GM12878 (cell line): Measurements from ENCODE around the gene HSBP1L1. TPM values are rescaled to one million over a fixed set of nuclear protein-coding genes. Genes with fewer than 3 reads are reported as not detected.
A peak's percentile ranks its signal among the peaks of the same experiment; 100 is the strongest.

Experiments used
- FOXM1 ChIP-seq: IDR thresholded peaks from 2 replicates; pipeline ENCODE4 v1.6.1; 2012; ENCODE audit warnings: low read depth, mild to moderate bottlenecking, inconsistent platforms, low read length, moderate library complexity
- HDAC6 ChIP-seq: fragments of 200-600 bp; sonication (generic); IDR thresholded peaks from one replicate; pipeline ENCODE4 v1.8.0; 2017; ENCODE audit warnings: antibody characterized with exemption; ENCODE audit not compliant: unreplicated experiment
- HDGF ChIP-seq: fragments of 450-650 bp; IDR thresholded peaks from 2 replicates; pipeline ENCODE4 v1.6.1; 2016; ENCODE audit warnings: antibody characterized with exemption
- KLF5 ChIP-seq: fragments of 450-650 bp; IDR thresholded peaks from 2 replicates; pipeline ENCODE4 v1.6.1; 2014; ENCODE audit warnings: mild to moderate bottlenecking; ENCODE audit not compliant: partially characterized antibody
- MTA2 ChIP-seq: fragments of 450-650 bp; IDR thresholded peaks from 2 replicates; pipeline ENCODE4 v1.6.1; 2016; ENCODE audit warnings: low read depth, mild to moderate bottlenecking, moderate library complexity
- NFYB ChIP-seq: IDR thresholded peaks from 2 replicates; pipeline ENCODE4 v1.6.1; 2011; ENCODE audit warnings: low read depth, mild to moderate bottlenecking, low read length, improper control_type of control experiment, moderate library complexity; ENCODE audit not compliant: insufficient read depth
- PML ChIP-seq: IDR thresholded peaks from 2 replicates; pipeline ENCODE4 v1.6.1; 2012; ENCODE audit warnings: low read length, inconsistent platforms
- POLR2A ChIP-seq: IDR thresholded peaks from 2 replicates; pipeline ENCODE4 v1.6.1; 2011; ENCODE audit warnings: low read depth, mild to moderate bottlenecking, low read length
- POLR2AphosphoS5 ChIP-seq: IDR thresholded peaks from 2 replicates; pipeline ENCODE4 v1.6.1; 2011; ENCODE audit warnings: mild to moderate bottlenecking, low read length, inconsistent platforms
- WRNIP1 ChIP-seq: IDR thresholded peaks from 2 replicates; pipeline ENCODE4 v1.6.1; 2011; ENCODE audit warnings: low read depth, low read length, improper control_type of control experiment, borderline replicate concordance
- polyA plus RNA-seq, 11 experiments: library from polyadenylated mRNA; depleted of rRNA in 4 of 11; unstranded in 6 of 11; stranded (reverse) in 5 of 11; fragments of >200 nt; fragmentation: Nextera tagmentation in 4 of 11; fragmentation: Illumina TruSeq in 1 of 11; extraction: Ambion mirVana in 4 of 11; extraction: Trizol in 1 of 11; gene quantifications; 1 replicate in 1 of 11; 2 replicates in 10 of 11; pipeline versions ENCODE4 v1.2.1 to v1.2.3, GENCODE V29; 2011 to 2016; ENCODE audit warnings: inconsistent platforms in 2 of 11, missing spikeins in 2 of 11, low read depth in 1 of 11
- total RNA-seq, 4 experiments: library from RNA; depleted of rRNA in 3 of 4; stranded (reverse); fragments of >200 nt in 3 of 4; fragmentation: Illumina TruSeq in 1 of 4; extraction: Trizol in 1 of 4; gene quantifications; 2 replicates each; pipeline versions ENCODE4 v1.2.1 to v1.2.3, GENCODE V29; 2013 to 2021
- TF ChIP-seq, protein P1 (sequence below): fragments of 450-650 bp; IDR thresholded peaks from 2 replicates; pipeline ENCODE4 v1.6.1; 2017; ENCODE audit warnings: mild to moderate bottlenecking
- TF ChIP-seq, protein P2 (sequence below): IDR thresholded peaks from 2 replicates; pipeline ENCODE4 v1.6.1; 2011; ENCODE audit warnings: borderline replicate concordance, low read depth, mild to moderate bottlenecking, moderate library complexity, mixed read lengths, low read length; ENCODE audit not compliant: insufficient read depth; ENCODE audit errors: extremely low read length
- TF ChIP-seq, protein P3 (sequence below): IDR thresholded peaks from 2 replicates; pipeline ENCODE4 v1.6.1; 2011; ENCODE audit warnings: low read depth, low read length, improper control_type of control experiment, borderline replicate concordance
- TF ChIP-seq, protein P4 (sequence below): IDR thresholded peaks from 2 replicates; pipeline ENCODE4 v1.6.1; 2012; ENCODE audit warnings: low read depth, low read length, improper control_type of control experiment

The HSBP1L1 gene
- total and polyA plus RNA-seq, 10 of the 15 experiments (the other 5 are each of a cell fraction or from before 2014, with no cell fraction given): 0.97 to 14.0 (median 6.9) TPM; not detected in 1

DNA sequence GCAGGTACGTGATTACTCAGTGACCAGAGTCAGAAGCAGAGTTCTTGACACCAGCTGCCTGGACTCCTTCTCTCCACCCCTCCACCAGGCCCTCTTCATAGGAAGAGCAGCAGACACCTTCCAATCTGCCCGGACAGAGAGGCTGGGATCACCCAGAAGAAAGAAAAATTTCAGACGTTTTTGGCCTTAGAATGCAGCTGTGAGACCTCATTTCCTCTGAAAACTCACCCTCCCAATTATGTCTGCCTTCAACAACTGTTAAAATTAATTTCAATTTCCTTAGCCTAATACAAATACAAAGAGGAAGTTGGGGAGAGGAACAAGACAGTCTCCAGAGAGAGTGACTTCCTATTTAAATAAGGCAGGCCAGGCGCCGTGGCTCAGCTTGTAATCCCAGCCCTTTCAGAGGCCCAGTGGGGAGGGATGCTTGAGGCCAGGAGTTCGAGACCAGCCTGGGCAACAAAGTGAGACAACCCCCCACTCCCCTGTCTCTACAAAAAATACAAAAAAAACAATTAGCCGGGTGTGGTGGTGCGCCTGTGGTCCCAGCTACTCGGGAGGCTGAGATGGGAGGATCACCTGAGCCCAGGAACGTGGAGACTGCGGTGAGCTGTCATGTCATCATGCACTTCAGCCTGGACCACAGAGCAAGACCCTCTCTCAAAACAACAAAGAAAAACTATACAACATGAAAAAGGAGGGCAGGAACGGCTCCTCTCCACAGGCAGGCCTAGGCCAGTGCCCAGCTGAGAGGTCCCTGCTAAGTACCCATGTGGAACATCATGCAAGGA lies 14.6 kb upstream of the HSBP1L1 start (continued):
- no peak for TF ChIP-seq PML
- TF ChIP-seq, protein P1, sequence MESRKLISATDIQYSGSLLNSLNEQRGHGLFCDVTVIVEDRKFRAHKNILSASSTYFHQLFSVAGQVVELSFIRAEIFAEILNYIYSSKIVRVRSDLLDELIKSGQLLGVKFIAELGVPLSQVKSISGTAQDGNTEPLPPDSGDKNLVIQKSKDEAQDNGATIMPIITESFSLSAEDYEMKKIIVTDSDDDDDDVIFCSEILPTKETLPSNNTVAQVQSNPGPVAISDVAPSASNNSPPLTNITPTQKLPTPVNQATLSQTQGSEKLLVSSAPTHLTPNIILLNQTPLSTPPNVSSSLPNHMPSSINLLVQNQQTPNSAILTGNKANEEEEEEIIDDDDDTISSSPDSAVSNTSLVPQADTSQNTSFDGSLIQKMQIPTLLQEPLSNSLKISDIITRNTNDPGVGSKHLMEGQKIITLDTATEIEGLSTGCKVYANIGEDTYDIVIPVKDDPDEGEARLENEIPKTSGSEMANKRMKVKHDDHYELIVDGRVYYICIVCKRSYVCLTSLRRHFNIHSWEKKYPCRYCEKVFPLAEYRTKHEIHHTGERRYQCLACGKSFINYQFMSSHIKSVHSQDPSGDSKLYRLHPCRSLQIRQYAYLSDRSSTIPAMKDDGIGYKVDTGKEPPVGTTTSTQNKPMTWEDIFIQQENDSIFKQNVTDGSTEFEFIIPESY: no peak
- TF ChIP-seq, protein P2, sequence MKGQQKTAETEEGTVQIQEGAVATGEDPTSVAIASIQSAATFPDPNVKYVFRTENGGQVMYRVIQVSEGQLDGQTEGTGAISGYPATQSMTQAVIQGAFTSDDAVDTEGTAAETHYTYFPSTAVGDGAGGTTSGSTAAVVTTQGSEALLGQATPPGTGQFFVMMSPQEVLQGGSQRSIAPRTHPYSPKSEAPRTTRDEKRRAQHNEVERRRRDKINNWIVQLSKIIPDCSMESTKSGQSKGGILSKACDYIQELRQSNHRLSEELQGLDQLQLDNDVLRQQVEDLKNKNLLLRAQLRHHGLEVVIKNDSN: no peak
- TF ChIP-seq, protein P3, sequence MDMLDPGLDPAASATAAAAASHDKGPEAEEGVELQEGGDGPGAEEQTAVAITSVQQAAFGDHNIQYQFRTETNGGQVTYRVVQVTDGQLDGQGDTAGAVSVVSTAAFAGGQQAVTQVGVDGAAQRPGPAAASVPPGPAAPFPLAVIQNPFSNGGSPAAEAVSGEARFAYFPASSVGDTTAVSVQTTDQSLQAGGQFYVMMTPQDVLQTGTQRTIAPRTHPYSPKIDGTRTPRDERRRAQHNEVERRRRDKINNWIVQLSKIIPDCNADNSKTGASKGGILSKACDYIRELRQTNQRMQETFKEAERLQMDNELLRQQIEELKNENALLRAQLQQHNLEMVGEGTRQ: no peak
- TF ChIP-seq POLR2AphosphoS5: no peak
- TF ChIP-seq, protein P4, sequence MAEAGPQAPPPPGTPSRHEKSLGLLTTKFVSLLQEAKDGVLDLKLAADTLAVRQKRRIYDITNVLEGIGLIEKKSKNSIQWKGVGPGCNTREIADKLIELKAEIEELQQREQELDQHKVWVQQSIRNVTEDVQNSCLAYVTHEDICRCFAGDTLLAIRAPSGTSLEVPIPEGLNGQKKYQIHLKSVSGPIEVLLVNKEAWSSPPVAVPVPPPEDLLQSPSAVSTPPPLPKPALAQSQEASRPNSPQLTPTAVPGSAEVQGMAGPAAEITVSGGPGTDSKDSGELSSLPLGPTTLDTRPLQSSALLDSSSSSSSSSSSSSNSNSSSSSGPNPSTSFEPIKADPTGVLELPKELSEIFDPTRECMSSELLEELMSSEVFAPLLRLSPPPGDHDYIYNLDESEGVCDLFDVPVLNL: no peak
- TF ChIP-seq HDGF: peak; percentile 43; the same call in 1 of the 2 replicates
- no peak for TF ChIP-seq POLR2A
- TF ChIP-seq KLF5: no peak
- TF ChIP-seq NFYB: no peak
- TF ChIP-seq HDAC6: no peak
- no peak for TF ChIP-seq FOXM1
- TF ChIP-seq WRNIP1: no peak
- 0 out of 2 replicates have a peak, but pooled peaks have one; percentile 34 for TF ChIP-seq MTA2
